GM12874 (cell line): ENCODE measurements around the gene FGD5.

Source experiments
- CTCF ChIP-seq: IDR thresholded peaks from 2 replicates; pipeline ENCODE4 v1.5.1; 2011; ENCODE audit warnings: low read depth, mild to moderate bottlenecking, control low read depth, low read length, moderate library complexity; ENCODE audit not compliant: insufficient read depth

FGD5 gene

GRCh38 chr3:14836049-14836468, 17.3 kb downstream of the FGD5 start:
- TF ChIP-seq CTCF, result no peak

- no peak for TF ChIP-seq CTCF
Observed at GRCh38 chr3:14837186-14837877, 18.6 kb downstream of the FGD5 start.

GRCh38 chr3:14837878-14838258, 19.1 kb downstream of the FGD5 start:
- TF ChIP-seq CTCF, result no peak

- no peak for TF ChIP-seq CTCF
Observed at GRCh38 chr3:14839236-14839635, 20.5 kb downstream of the FGD5 start.

- no peak for TF ChIP-seq CTCF
Observed at GRCh38 chr3:14841836-14842235, 23.1 kb downstream of the FGD5 start.

GRCh38 chr3:14842277-14842676, 23.5 kb downstream of the FGD5 start:
- TF ChIP-seq CTCF, result no peak

- no peak for TF ChIP-seq CTCF
Observed at GRCh38 chr3:14843321-14843720, 24.6 kb downstream of the FGD5 start.
